H7 (cell line): ENCODE data around the gene PLXNA1. TPM values are rescaled to one million over a fixed set of nuclear protein-coding genes. Genes with fewer than 3 reads are reported as not detected.

ENCODE experiments used
- DNase-seq: peaks from one replicate; pipeline ENCODE4 v3.0.0; 2012
- H3K27me3 ChIP-seq: 2 replicates; pipeline ENCODE4 v1.6.0; 2011; ENCODE audit warnings: mild to moderate bottlenecking, low read length; ENCODE audit not compliant: control insufficient read depth, insufficient read depth
- H3K36me3 ChIP-seq: replicated peaks from 2 replicates; pipeline ENCODE4 v1.5.1; 2011; ENCODE audit warnings: low read length; ENCODE audit not compliant: control insufficient read depth, insufficient read depth
- H3K4me3 ChIP-seq: 2 replicates; pipeline ENCODE4 v1.5.1; 2011; ENCODE audit warnings: low read depth, mild to moderate bottlenecking, control low read depth, low read length, moderate library complexity; ENCODE audit not compliant: insufficient read depth
- total RNA-seq: library from RNA; depleted of rRNA; stranded (reverse); fragments of >200 nt; shearing (Covaris generic); gene quantifications from 2 replicates; pipeline ENCODE4 v1.2.3, GENCODE V29; 2014

The PLXNA1 gene
- total RNA-seq, 1 experiment from 2014 or later: 41.9 TPM

DNA sequence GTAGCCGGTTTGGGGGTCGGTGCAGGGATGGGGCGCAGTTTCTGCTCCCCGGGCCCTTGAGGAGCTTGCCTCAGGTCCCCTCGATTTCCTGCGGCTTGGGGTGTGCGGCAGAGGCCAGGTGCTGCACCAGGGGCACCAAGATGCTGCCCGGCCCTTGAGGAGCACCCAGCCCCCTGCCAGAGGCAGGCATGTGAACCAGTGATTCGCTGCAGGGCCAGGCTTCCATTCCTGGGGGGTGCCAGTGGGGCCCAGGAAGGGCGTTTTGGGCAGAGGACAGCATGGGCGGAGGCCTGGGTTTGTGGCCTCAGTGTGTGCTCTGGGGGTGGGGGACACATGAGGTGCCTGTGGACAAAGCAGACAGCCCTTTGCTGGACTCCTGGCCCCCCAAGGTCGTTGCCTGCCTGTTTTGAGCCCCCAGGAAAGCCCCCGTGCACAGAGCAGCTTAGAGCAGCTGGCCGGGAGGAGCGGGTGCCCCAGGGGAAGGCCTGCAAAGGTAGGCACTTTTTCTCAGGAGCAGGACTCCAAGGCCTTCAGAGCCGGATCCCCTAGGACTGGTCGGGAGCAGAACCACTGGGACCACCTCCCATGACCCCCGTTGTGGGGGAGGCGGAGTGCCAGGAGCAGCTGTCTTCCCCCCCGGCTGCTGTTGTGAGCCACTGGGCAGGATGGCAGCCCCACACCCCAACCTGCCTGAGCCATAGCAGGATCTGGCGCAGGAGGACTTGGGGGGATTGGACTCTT is 1.6 kb downstream of the PLXNA1 start:
- H3K36me3 ChIP-seq: peaks cover 4% of the 10 kb centered on the region
- no peak for DNase-seq
- peak overlapping the region; percentile 75 for H3K4me3 ChIP-seq
- peaks cover 6% of the 10 kb centered on the region; the same call in 1 of the 2 replicates for H3K27me3 ChIP-seq

GRCh38 chr3:126985132-126985985 is 2.4 kb downstream of the PLXNA1 start:
- Histone ChIP-seq H3K36me3 (peaks cover 8% of the 10 kb centered on the region), H3K4me3 (no peak overlapping the region; the same call in 1 of the 2 replicates), H3K27me3 (peaks cover 4% of the 10 kb centered on the region; the same call in 1 of the 2 replicates)
- DNase-seq: peak; percentile 82

DNA sequence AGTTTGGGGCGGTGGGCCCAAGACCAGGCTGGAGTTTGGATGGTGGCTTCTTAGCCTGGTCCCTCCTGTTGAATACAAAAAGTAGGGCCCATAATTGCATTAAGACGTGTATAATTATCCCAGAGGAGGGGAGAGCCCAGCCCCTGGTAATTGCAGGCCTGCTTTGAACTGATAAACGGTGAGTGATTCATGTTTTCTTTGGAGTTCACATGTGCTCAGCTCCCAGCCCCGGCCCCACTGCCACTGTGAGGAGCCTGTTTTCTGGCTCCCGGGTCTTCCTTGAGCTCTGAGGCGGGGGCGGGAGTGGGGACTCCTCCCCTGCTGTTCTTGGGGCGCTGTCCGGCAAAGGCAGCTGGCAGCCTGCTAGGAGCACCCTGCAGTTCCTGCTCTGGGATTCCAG is 3.1 kb downstream of the PLXNA1 start:
- H3K36me3 ChIP-seq: peaks cover 9% of the 10 kb centered on the region
- peaks cover 4% of the 10 kb centered on the region; the same call in 1 of the 2 replicates for H3K27me3 ChIP-seq
- no peak for DNase-seq
- H3K4me3 ChIP-seq: no peak overlapping the region

- Histone ChIP-seq H3K4me3 (no peak overlapping the region), H3K27me3 (no peaks in the 10 kb centered on the region), H3K36me3 (peaks cover 9% of the 10 kb centered on the region)
- no peak for DNase-seq
Measured at GRCh38 chr3:126987129-126987528, 4.2 kb downstream of the PLXNA1 start.

GRCh38 chr3:126987596-126987995 is 4.7 kb downstream of the PLXNA1 start:
- DNase-seq: no peak
- H3K27me3 ChIP-seq: no peaks in the 10 kb centered on the region
- no peak overlapping the region for H3K4me3 ChIP-seq
- H3K36me3 ChIP-seq: peaks cover 9% of the 10 kb centered on the region

DNA sequence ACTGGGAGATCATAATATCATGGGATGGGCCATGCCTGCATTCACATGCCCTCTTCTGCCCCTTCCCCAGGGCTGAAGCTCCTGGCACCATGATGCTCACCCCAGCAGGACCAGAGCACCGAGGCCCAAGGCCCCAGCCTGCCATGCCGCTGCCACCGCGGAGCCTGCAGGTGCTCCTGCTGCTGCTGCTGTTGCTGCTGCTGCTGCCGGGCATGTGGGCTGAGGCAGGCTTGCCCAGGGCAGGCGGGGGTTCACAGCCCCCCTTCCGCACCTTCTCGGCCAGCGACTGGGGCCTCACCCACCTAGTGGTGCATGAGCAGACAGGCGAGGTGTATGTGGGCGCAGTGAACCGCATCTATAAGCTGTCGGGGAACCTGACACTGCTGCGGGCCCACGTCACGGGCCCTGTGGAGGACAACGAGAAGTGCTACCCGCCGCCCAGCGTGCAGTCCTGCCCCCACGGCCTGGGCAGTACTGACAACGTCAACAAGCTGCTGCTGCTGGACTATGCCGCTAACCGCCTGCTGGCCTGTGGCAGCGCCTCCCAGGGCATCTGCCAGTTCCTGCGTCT is 5.6 kb downstream of the PLXNA1 start:
- peaks cover 9% of the 10 kb centered on the region for H3K36me3 ChIP-seq
- no peak overlapping the region for H3K4me3 ChIP-seq
- no peaks in the 10 kb centered on the region for H3K27me3 ChIP-seq
- no peak for DNase-seq

- no peak for DNase-seq
- peaks cover 9% of the 10 kb centered on the region for H3K36me3 ChIP-seq
- no peak overlapping the region for H3K4me3 ChIP-seq
- no peaks in the 10 kb centered on the region for H3K27me3 ChIP-seq
Measured at GRCh38 chr3:126989316-126990023, 6.6 kb downstream of the PLXNA1 start.

DNA sequence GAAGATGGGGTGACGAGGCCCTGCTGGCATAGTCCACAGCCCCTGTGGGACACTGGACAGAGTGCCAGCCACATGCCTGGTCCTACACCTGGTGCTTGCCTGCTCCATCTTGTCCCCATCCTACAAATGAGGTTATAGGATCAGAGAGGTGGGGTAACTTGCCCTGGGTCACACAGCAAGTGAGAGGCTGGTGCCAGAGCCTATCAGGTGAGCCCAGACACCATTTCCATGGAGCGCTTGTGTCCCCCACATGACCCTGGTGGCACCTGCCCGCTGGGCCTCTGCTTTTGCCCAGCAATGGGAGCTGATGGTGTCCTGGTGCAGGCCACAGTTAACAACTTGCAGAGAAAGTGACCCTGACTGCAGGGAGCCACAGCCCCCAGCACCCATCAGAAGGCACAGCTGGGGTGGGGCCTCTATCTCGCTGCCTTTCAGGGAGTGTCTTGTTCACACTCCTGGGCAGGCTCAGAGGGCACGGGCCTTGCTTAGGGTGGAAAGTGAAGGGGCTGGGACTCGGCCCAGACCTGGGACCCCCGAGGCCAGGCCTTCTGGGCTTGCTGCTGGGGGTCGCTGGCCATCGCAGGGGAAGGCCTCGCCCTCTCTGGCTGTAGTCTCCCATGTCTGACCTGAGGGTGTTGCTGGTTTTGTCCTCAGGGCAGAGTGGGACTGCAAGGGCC is 7.2 kb downstream of the PLXNA1 start:
- Histone ChIP-seq H3K4me3 (no peak overlapping the region), H3K36me3 (peaks cover 9% of the 10 kb centered on the region), H3K27me3 (no peaks in the 10 kb centered on the region)
- DNase-seq: no peak

GRCh38 chr3:126990890-126991289 is 8.0 kb downstream of the PLXNA1 start:
- DNase-seq: no peak
- H3K4me3 ChIP-seq: no peak overlapping the region
- H3K36me3 ChIP-seq: peaks cover 9% of the 10 kb centered on the region
- no peaks in the 10 kb centered on the region for H3K27me3 ChIP-seq

DNA sequence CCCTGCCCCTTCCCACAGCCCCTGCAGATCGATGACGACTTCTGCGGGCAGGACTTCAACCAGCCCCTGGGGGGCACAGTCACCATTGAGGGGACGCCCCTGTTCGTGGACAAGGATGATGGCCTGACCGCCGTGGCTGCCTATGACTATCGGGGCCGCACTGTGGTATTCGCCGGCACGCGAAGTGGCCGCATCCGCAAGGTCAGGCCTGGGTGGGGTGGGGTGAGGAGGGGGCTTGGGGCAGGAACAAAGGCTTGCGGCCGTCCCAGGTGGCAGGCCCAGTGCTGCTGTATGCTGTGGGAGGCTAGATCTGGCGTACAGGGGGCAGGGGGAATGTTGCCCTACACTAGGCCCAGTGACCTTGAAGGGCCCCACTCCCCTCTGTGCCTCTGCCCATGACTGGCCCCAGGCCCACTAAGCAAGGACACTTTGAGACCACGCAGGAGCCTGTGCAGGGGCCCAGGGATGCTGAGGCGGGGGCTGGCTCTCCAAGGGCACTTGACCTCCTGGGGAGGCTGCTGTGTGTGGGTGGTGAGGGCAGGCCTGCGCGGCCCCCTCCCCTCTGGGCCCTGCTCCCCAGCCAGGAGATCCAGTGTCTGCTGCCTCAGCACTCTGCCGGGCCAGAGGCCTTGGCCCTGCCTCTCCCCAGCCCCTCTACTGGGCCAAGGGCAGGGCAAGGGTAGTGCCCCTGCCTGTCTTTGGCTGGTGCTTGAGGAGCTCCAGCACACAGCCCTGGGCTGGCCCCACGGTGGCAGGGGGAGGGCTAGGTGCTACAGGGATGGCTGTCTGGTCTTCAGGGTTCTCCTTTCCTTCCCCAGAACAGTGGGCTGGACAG is 8.7 kb downstream of the PLXNA1 start:
- H3K4me3 ChIP-seq: no peak overlapping the region
- peaks cover 9% of the 10 kb centered on the region for H3K36me3 ChIP-seq
- no peak for DNase-seq
- H3K27me3 ChIP-seq: no peaks in the 10 kb centered on the region

DNA sequence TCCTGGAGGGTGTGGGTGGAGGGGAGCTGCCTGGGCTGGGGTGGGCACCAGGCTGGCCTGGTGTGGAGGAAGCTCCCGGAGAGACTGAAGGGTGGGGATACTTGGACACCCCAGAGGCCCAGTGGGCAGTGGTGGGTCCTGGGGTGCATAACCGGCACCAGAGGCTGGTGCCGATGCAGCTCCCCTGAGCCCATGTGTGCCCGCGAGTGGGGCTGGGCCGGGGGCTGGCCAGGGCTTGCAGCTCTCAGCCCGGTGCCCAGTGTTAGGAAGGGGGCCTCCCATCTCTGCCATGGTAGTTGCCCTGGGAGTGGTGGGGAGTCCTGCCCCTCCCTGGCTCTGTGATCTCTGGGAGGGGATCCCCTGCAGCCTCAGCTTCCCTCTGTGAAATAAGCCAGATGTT is 9.3 kb downstream of the PLXNA1 start:
- Histone ChIP-seq H3K27me3 (no peaks in the 10 kb centered on the region), H3K4me3 (no peak overlapping the region), H3K36me3 (peaks cover 9% of the 10 kb centered on the region)
- DNase-seq: no peak

DNA sequence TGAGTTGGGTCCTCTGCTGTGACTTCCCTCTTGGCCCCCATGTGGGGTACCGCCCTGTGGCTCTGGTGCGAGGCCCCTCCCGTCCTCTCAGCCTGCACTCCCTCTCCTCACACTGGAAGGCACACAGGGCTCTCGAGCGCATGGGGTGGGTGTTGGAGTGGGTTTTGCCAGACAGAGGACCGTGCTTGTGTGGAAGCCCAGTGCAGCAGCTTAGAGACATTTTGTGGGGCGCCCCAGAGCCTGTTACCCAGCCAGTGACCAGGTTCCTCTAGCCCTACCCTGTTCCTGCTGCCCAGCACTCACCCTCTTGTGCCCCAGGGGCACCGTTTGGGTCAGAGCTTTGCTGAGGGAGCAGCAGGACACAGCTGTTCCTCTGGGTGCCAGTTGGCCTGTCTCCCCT is 9.9 kb downstream of the PLXNA1 start:
- Histone ChIP-seq H3K27me3 (no peaks in the 10 kb centered on the region), H3K4me3 (no peak overlapping the region), H3K36me3 (peaks cover 9% of the 10 kb centered on the region)
- DNase-seq: no peak

DNA sequence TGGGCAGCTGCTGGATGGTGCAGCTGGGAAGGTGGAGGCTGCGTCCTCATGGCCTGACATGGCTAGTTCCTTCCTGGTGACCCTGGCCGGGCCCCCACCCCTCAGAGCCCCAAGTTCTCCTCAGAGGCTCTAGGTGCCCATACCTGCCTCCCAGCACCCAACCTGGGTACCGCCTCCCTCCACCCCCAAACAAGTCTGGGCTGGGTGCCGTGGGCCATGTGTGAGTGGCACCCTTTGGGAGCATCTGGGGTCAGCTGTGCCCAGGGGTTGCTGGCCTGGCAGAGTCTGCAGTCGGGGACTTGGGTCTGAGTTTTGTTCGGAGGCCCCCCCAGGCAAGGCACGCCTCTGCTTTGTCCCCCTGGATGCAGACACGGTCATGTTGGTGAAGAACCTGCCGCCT is 10.5 kb downstream of the PLXNA1 start:
- H3K4me3 ChIP-seq: no peak overlapping the region
- DNase-seq: no peak
- H3K36me3 ChIP-seq: peaks cover 9% of the 10 kb centered on the region
- H3K27me3 ChIP-seq: no peaks in the 10 kb centered on the region
